Measurements from ENCODE around the gene PLA2G4D. TPM values are rescaled to one million over a fixed set of nuclear protein-coding genes. Genes with fewer than 3 reads are reported as not detected.

The PLA2G4D gene
- polyA plus RNA-seq, 2 of the 4 experiments (the other 2 are of a cell fraction) = not detected

DNA sequence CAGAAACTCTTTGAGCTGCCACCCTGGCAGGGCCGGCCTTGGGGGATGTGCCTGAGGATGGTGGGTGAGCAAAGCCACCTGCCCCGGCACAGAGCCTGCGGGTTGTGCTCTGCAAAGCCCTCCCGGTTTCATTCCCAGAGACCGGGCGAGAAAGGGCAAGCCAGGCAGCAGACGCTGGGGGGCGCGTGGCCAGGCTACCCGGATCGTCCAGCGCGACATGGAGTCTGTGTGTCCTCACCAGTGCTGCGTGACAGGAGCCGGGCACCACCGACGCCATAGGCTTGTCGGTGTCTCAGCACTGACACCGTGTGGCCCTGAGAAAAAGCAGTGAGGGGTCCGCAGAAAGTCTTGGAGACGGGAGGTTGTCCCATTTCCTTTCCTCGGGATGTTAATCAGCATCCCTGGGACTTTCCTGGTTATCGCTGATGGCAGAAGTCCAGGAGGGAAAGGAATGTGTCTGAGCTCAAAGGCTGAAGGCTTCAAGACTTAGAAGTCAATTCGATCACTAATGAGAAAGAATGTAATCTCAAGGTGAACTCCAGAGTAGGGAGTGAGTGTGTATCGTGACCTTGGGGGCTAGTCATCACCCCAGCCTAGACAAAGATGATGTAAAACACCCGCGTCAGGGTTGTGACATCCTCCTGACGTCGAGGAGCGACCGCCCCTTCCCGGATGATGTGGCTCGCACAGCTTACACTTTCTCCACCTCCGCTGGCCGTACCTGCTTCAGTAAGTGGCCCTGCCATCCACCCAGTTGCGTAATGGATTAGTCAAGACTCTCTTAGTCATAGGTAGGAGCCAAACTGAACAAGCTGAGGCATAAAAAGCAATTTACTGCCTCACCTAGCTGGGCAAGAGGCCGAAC lies 37.2 kb downstream of the PLA2G4D start (continued):
- TF ChIP-seq HOXB5 (CRISPR knock-in tag; IDR thresholded peaks at IDR 0.05) = no peak

DNA sequence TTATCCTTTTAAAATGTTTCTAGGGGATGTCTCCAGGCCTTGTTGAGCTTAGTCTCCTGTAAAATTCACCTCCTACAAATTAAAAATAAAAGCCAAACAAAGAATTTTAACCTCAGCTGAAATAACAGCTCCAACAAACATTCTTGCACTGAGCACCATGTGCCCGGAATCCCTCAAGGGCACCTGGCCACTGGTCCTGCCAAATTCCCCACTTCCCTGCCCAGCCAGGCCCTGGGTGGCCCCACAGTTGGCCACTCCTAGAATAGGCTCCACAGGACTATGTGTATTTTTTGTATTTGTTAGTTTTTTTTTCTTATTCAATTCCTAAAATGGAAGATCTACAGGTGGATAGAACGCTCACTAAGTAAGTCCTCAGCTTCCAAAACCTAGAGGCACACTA lies 40.4 kb downstream of the PLA2G4D start:
- no peak overlapping the region for H3K4me2 ChIP-seq
- WGBS (ENCODE audit: missing lambda C conversion rate) = 86% methylated on average over 2 of the region's 2 CpGs
- ChIA-PET POLR2A (no interaction called here), CTCF (interaction anchor here (4.8 to 7.7 kb wide), 2 partner anchors 30 to 67 kb away, joined by 32 to 96 read pairs; no protein-coding TSS in a partner anchor)
- H3K4me1 ChIP-seq = peaks cover 10% of the 10 kb centered on the region; the same call in 2 of the 3 replicates
- H3K9me3 ChIP-seq = no peaks in the 10 kb centered on the region
- H3K4me3 ChIP-seq = no peak overlapping the region
- TF ChIP-seq ESRRA (IDR thresholded peaks at IDR 0.05; ENCODE audit: borderline replicate concordance, low read length) = no peak
- no peak for TF ChIP-seq RCOR1 (IDR thresholded peaks at IDR 0.05; ENCODE audit: low read depth, low read length)
- no peak for TF ChIP-seq TP53 (CRISPR knock-in tag; IDR thresholded peaks at IDR 0.05)
- TF ChIP-seq CEBPB (IDR thresholded peaks at IDR 0.05) = no peak
- no peak for TF ChIP-seq TFCP2L1 (CRISPR knock-in tag; IDR thresholded peaks at IDR 0.05)
- TF ChIP-seq, protein P1, sequence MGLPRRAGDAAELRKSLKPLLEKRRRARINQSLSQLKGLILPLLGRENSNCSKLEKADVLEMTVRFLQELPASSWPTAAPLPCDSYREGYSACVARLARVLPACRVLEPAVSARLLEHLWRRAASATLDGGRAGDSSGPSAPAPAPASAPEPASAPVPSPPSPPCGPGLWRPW (IDR thresholded peaks at IDR 0.05) = no peak
- no peak for TF ChIP-seq KDM1A (IDR thresholded peaks at IDR 0.05; ENCODE audit: low read depth)
- no peak for TF ChIP-seq USF2 (IDR thresholded peaks at IDR 0.05)
- TF ChIP-seq NPAS2 (CRISPR knock-in tag; IDR thresholded peaks at IDR 0.05; ENCODE audit: borderline replicate concordance) = no peak
- TF ChIP-seq ELK1 (IDR thresholded peaks at IDR 0.05; ENCODE audit: low read depth, low read length) = no peak
- no peak for TF ChIP-seq HOXB5 (CRISPR knock-in tag; IDR thresholded peaks at IDR 0.05)
- TF ChIP-seq REST (IDR thresholded peaks at IDR 0.05) = no peak
- TF ChIP-seq MAZ (IDR thresholded peaks at IDR 0.05; ENCODE audit: borderline replicate concordance, low read depth, low read length) = no peak
- TF ChIP-seq JUNB (IDR thresholded peaks at IDR 0.05) = no peak
- no peak for TF ChIP-seq EHF (CRISPR knock-in tag; IDR thresholded peaks at IDR 0.05)
- no peak for TF ChIP-seq FOSL2 (IDR thresholded peaks at IDR 0.05)
- TF ChIP-seq FOSL2 (CRISPR knock-in tag; IDR thresholded peaks at IDR 0.05) = no peak
- TF ChIP-seq, protein P2, sequence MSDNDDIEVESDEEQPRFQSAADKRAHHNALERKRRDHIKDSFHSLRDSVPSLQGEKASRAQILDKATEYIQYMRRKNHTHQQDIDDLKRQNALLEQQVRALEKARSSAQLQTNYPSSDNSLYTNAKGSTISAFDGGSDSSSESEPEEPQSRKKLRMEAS (IDR thresholded peaks at IDR 0.05) = no peak
- TF ChIP-seq RARB (CRISPR knock-in tag; IDR thresholded peaks at IDR 0.05) = no peak
- TF ChIP-seq MYC (IDR thresholded peaks at IDR 0.05; ENCODE audit: borderline replicate concordance, low read length) = no peak
- no peak for DNase-seq (ENCODE audit: low read depth in 1 of 2, low spot score in 1 of 2)
- no peak for FAIRE-seq
- ATAC-seq = no peak
- H3K27ac ChIP-seq = no peak overlapping the region

Measured in A549 (cell line).